Ascending aorta (tissue), 2 donors: ENCODE measurements around the gene ITGB5. TPM values are rescaled to one million over a fixed set of nuclear protein-coding genes. Genes with fewer than 3 reads are reported as not detected.
"Not testable (repeated sequence)": the region's sequence is repeated elsewhere in the genome, so short reads cannot be mapped to it uniquely, and the experiment has no call there.

Experiments
- DNase-seq, 2 donors: peaks; one replicate each; pipeline ENCODE4 v3.0.0-alpha.2; 2019; ENCODE audit warnings: low spot score in 2 of 2
- H3K27ac ChIP-seq, 2 donors: fragments of 200-600 bp; sonication (generic); one replicate each; pipeline ENCODE4 v1.5.1; 2016 to 2017; ENCODE audit warnings: mild to moderate bottlenecking in 1 of 2
- H3K27me3 ChIP-seq: fragments of 200-600 bp; sonication (generic); one replicate; pipeline ENCODE4 v1.5.1; 2017
- H3K36me3 ChIP-seq, 2 donors: fragments of 200-600 bp; sonication (generic); one replicate each; pipeline ENCODE4 v1.5.1; 2016
- H3K4me1 ChIP-seq, 2 donors: fragments of 200-600 bp; sonication (generic); one replicate each; pipeline ENCODE4 v1.5.1; 2016 to 2017; ENCODE audit warnings: mild to moderate bottlenecking in 1 of 2
- H3K4me3 ChIP-seq, 2 donors: fragments of 200-600 bp; sonication (generic); one replicate each; pipeline ENCODE4 v1.5.1; 2016 to 2017; ENCODE audit warnings: mild to moderate bottlenecking in 1 of 2
- H3K9me3 ChIP-seq, 2 donors: fragments of 200-600 bp; sonication (generic); one replicate each; pipeline ENCODE4 v1.5.1; 2016
- intact Hi-C: fragments of 100-400 bp; cut with DNase I; formaldehyde crosslinking; loops from one replicate; pipeline ENCODE4 v1.15.1; 2023
- total RNA-seq: library from RNA; depleted of rRNA; stranded (reverse); fragments of >200 nt; gene quantifications from one replicate; pipeline ENCODE4 v1.1.0, GENCODE V29; 2016
- TF ChIP-seq, protein P1 (sequence below), 3 experiments: fragments of 200-600 bp in 2 of 3; fragments of 450-650 bp in 1 of 3; sonication (generic) in 2 of 3; IDR thresholded peaks; one replicate each; pipeline ENCODE4 v1.5.1; 2016 to 2019; ENCODE audit warnings: antibody characterized with exemption in 3 of 3, mild to moderate bottlenecking in 1 of 3, moderate library complexity in 1 of 3

Gene ITGB5
- total RNA-seq, 1 donor from 2014 or later, result 595 TPM

DNA sequence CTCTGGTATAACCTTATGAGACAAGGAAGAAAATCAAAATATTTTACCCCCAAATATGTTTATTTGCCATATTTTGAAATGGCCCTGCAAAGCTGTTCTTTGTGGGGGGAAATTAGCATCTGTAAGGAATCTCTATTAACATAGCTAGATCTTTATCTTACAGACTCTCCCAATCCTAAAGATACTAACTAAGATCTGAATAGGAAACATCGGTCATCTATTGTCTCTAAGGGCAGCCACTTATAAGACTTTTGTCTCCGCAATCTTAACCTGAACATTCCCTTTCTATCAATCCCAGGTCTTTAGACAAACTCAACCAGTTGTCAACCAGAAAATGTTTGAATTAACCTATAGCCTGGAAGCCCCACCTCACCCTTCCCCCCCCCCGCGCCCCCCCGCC lies 135.7 kb downstream of the ITGB5 start:
- TF ChIP-seq, protein P1, sequence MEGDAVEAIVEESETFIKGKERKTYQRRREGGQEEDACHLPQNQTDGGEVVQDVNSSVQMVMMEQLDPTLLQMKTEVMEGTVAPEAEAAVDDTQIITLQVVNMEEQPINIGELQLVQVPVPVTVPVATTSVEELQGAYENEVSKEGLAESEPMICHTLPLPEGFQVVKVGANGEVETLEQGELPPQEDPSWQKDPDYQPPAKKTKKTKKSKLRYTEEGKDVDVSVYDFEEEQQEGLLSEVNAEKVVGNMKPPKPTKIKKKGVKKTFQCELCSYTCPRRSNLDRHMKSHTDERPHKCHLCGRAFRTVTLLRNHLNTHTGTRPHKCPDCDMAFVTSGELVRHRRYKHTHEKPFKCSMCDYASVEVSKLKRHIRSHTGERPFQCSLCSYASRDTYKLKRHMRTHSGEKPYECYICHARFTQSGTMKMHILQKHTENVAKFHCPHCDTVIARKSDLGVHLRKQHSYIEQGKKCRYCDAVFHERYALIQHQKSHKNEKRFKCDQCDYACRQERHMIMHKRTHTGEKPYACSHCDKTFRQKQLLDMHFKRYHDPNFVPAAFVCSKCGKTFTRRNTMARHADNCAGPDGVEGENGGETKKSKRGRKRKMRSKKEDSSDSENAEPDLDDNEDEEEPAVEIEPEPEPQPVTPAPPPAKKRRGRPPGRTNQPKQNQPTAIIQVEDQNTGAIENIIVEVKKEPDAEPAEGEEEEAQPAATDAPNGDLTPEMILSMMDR (IDR thresholded peaks at IDR 0.05), result no peak
- no peaks in the 10 kb centered on the region for H3K27me3 ChIP-seq
- intact Hi-C loops, result no loop called here
- no peak overlapping the region for H3K4me3 ChIP-seq
- no peak for DNase-seq
- H3K9me3 ChIP-seq, result no peaks in the 10 kb centered on the region
- no peak overlapping the region for H3K27ac ChIP-seq
- H3K4me1 ChIP-seq, result no peaks in the 10 kb centered on the region
- peaks cover 0 to 7% of the 10 kb centered on the region in 2 donors for H3K36me3 ChIP-seq

DNA sequence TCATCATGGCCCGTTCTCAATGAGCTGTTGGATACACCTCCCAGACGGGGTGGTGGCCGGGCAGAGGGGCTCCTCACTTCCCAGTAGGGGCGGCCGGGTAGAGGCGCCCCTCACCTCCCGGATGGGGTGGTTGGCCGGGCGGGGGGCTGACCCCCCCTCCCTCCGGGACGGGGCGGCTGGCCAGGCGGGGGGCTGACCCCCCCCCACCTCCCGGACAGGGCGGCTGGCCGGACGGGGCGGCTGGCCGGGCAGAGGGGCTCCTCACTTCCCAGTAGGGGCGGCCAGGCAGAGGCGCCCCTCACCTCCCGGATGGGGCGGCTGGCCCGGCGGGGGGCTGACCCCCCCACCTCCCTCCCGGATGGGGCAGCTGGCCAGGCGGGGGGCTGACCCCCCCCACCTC lies 137.3 kb downstream of the ITGB5 start:
- H3K27me3 ChIP-seq, H3K4me3 ChIP-seq, H3K27ac ChIP-seq, DNase-seq, H3K4me1 ChIP-seq, intact Hi-C loops, H3K9me3 ChIP-seq: not testable (repeated sequence)
- H3K36me3 ChIP-seq, result peaks cover 1 to 22% of the 10 kb centered on the region in 2 donors

DNA sequence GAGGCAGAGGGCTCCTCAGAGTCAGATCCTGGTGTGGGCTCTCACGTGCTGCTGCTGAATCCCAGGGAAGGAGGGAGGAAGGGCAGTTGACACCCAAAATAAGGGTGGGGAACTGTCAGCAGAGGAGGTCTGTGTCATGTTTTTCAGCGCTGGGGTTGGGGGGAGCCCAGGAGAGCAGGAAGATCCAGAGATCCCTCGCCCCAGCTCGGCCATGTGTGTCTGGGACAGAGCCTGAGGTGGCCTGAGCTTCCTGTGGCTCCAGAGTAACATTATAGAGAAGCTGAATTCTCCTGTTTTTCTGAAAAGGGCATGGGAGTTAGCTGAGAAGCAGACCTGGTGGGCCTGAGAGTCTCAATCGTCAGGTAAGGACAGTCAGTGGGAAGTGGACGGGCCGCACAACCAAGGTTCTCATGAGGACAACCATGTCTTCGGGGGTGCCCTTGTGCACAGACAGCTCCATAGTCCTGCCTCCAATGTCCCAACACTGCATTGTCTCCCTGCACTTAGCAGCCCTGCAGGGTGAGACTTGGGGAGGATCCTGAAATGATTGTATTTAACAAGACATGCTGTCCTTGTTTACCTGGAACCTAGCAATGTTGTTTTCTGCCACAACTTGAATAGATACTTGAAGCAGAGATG lies 138.5 kb downstream of the ITGB5 start:
- no peaks in the 10 kb centered on the region for H3K4me1 ChIP-seq
- H3K9me3 ChIP-seq, result no peaks in the 10 kb centered on the region
- intact Hi-C loops, result no loop called here
- no peak overlapping the region for H3K27ac ChIP-seq
- no peak overlapping the region for H3K4me3 ChIP-seq
- H3K36me3 ChIP-seq, result peaks cover 13 to 34% of the 10 kb centered on the region in 2 donors
- DNase-seq, result no peak
- no peaks in the 10 kb centered on the region for H3K27me3 ChIP-seq
- TF ChIP-seq, protein P1 (IDR thresholded peaks at IDR 0.05), result no peak

- TF ChIP-seq, protein P1 (IDR thresholded peaks at IDR 0.05), result no peak
- Histone ChIP-seq H3K27ac (no peak overlapping the region), H3K27me3 (no peaks in the 10 kb centered on the region), H3K4me3 (no peak overlapping the region), H3K9me3 (no peaks in the 10 kb centered on the region), H3K36me3 (peaks cover 18 to 42% of the 10 kb centered on the region in 2 donors), H3K4me1 (no peaks in the 10 kb centered on the region)
- DNase-seq, result no peak
- intact Hi-C loops, result no loop called here
Measured at GRCh38 chr3:124747111-124747981, 139.8 kb downstream of the ITGB5 start.

DNA sequence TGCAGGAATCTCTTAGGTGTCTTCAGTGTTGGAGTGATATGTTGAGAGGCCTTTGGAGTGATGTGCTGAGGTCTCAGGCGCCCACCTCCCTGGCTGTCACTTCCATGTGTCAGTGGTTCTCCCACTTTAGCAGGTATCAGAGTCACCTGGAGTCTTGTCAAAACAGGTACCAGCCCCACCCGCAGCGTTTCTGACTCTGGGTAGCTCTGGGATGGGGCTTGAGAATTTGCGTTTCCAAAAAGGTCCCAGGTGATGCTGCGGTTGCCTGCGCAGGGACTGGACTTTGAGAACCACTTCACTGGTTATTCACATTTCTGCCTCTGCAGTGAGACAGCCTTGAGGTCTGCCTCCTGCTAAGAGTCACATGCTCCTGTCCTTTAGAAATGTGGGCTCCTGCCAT lies 141.4 kb downstream of the ITGB5 start:
- Histone ChIP-seq H3K27me3 (no peaks in the 10 kb centered on the region), H3K4me3 (no peak overlapping the region), H3K9me3 (no peaks in the 10 kb centered on the region), H3K27ac (no peak overlapping the region), H3K4me1 (no peaks in the 10 kb centered on the region), H3K36me3 (peaks cover 18 to 53% of the 10 kb centered on the region in 2 donors)
- TF ChIP-seq, protein P1 (IDR thresholded peaks at IDR 0.05), result no peak
- DNase-seq, result no peak
- intact Hi-C loops, result no loop called here

DNA sequence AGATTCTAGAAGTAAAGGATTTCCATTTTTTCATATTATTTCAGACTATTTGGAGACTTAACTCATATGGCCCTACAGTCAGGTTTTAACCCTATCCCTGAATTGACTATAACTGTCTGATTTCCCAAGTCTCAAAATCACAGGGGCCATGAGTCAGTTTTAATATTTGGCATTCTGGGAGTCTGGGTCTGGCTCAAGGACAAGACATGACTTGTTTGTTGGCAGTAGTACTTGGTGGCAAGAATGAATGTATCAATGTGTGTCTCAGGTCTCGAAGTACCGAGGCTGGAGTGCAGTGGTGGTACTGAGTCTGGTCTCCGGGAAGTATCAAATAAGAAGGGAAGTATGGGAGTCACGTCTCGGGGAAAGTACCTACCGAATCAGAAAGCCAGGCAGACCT lies 146.1 kb downstream of the ITGB5 start:
- H3K4me1 ChIP-seq, result no peaks in the 10 kb centered on the region
- intact Hi-C loops, result no loop called here
- no peaks in the 10 kb centered on the region for H3K27me3 ChIP-seq
- TF ChIP-seq, protein P1 (IDR thresholded peaks at IDR 0.05), result no peak
- no peak overlapping the region for H3K4me3 ChIP-seq
- H3K27ac ChIP-seq, result no peak overlapping the region
- DNase-seq, result no peak
- H3K9me3 ChIP-seq, result no peaks in the 10 kb centered on the region
- peaks cover 31 to 85% of the 10 kb centered on the region in 2 donors for H3K36me3 ChIP-seq
